ENCODE data around the gene LYL1.

Gene LYL1

GRCh38 chr19:13087295-13087694 lies 15.4 kb downstream of the LYL1 start:
- TF ChIP-seq CTCF (IDR thresholded peaks at IDR 0.05; ENCODE audit: insufficient read depth, low read depth, low read length, missing control alignments): no peak
- DNase-seq (ENCODE audit: low read depth): no peak
- H3K4me3 ChIP-seq (ENCODE audit: low read length): no peak overlapping the region

- no peak for DNase-seq (ENCODE audit: low read depth)
- H3K4me3 ChIP-seq (ENCODE audit: low read length): no peak overlapping the region
- TF ChIP-seq CTCF (IDR thresholded peaks at IDR 0.05; ENCODE audit: insufficient read depth, low read depth, low read length, missing control alignments): no peak
These were observed 16.3 kb downstream of the LYL1 start for GRCh38 chr19:13086341-13086740.

GRCh38 chr19:13085666-13086065 lies 17.0 kb downstream of the LYL1 start:
- H3K4me3 ChIP-seq (ENCODE audit: low read length): no peak overlapping the region
- no peak for TF ChIP-seq CTCF (IDR thresholded peaks at IDR 0.05; ENCODE audit: insufficient read depth, low read depth, low read length, missing control alignments)
- DNase-seq (ENCODE audit: low read depth): no peak

- no peak overlapping the region for H3K4me3 ChIP-seq (ENCODE audit: low read length)
- DNase-seq (ENCODE audit: low read depth): no peak
- no peak for TF ChIP-seq CTCF (IDR thresholded peaks at IDR 0.05; ENCODE audit: insufficient read depth, low read depth, low read length, missing control alignments)
These were observed 19.0 kb downstream of the LYL1 start for GRCh38 chr19:13083627-13084026.

GRCh38 chr19:13083008-13083404 lies 19.7 kb downstream of the LYL1 start:
- DNase-seq (ENCODE audit: low read depth): no peak
- H3K4me3 ChIP-seq (ENCODE audit: low read length): no peak overlapping the region
- no peak for TF ChIP-seq CTCF (IDR thresholded peaks at IDR 0.05; ENCODE audit: insufficient read depth, low read depth, low read length, missing control alignments)

- no peak for DNase-seq (ENCODE audit: low read depth)
- H3K4me3 ChIP-seq (ENCODE audit: low read length): no peak overlapping the region
These were observed 20.3 kb downstream of the LYL1 start for GRCh38 chr19:13082192-13083007.

More at GRCh38 chr19:13082192-13083007, 20.3 kb downstream of the LYL1 start:
- TF ChIP-seq CTCF (IDR thresholded peaks at IDR 0.05; ENCODE audit: insufficient read depth, low read depth, low read length, missing control alignments): no peak

Measured in epithelial cell of esophagus (primary cell).